Stimulated activated CD8-positive, alpha-beta memory T cell treated with anti-CD3 and anti-CD28 coated beads, Interleukin-7, amount 100 ng/mL, for 4 hours (primary cell): ENCODE data around the gene ZNF273.
A peak's percentile ranks its signal among the peaks of the same experiment; 100 is the strongest.

ENCODE experiments used
- DNase-seq, 2 donors: peaks; one replicate each; pipeline ENCODE4 v3.0.0-alpha.2; 2020; ENCODE audit warnings: low read depth in 2 of 2

The ZNF273 gene

DNA sequence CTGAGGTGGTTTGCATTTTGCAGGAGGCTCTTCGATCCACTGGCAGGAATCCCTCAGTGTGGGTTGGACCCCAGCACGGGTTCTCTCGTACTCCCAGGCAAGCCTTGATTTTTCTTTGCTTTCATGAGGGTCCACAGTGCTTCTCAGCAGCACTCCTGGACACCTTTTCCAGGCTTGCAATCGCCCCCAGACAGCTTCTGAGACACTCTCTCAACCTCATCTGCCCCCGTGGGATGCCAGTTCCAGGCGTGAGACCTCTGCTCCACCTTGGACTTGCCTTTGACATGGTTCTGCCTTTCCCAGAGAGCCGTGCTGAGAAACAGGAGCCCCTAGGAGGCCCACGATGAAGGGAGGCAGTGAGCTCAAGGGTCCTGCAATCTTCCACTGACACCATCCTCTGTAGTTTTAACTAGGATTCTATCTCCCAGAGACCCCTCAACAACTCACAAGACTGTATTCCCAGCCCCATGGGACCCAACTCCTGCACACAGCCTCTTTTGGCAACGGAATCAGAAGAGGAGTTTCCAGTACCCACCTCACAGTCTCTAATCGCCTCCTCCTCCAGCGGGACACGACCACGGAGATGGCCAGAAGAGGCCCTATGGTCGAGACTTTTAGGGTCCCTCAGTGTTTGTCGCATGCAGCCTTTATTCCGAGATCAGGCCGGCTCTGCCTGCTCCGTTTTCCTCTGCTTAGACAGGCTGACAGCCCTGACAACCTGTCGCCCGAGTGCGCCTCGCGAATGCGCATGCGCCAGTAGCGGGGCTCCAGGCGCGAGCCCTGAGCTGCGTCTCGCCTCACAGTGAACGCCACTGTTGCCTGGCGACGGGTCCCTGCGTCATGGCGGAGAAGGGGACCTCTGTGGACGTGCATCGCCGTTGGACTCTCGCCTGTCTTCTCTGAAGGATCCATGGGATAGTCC is 26.0 kb upstream of the ZNF273 start:
- peak; percentile 46 to 65 for DNase-seq

DNA sequence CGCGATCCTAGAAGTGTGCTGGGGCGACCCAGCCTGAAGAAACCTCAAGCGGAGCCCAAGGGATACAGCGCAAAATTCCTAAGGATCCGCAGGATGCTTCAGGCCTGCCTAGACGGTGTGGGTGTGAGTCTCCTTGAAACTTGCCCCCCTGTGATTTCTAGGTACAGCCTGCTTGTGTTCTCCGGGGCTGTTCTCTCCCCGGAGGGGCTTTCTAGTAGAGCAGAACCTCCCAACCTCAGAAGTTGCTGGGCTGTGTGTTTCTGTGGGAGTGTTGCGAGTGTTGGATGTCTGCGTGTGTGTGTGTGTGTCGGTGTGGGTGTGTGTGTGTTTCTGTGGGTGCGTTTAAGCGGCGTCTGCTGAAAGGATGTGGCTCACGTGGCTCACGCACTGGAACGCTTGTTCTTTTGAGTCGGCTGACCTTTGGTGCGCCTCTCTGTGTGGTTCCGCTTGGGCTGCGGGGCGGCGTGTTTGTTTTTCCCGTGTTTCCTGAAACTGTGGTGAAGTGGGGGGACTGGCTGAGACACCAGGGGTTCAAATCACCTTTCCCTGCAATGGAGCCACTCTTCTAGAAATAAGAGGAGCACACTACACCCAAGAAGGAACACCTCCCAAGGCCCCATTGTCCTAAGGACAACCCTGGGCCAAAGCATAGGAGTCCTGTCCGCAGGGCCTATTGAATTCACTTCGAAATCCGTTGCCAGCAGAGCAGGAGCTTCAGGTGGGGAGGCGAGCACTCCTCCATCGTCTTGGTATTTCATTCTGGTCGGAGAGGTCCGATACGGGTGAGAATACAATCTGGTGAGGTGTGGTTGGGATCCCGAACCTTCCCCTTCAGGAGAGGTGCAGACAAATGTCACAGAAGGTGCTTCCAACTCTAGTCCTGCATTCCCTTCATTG is 25.1 kb upstream of the ZNF273 start:
- DNase-seq = no peak

GRCh38 chr7:64878684-64879083 is 24.4 kb upstream of the ZNF273 start:
- DNase-seq = no peak

GRCh38 chr7:64879086-64879730 is 23.9 kb upstream of the ZNF273 start:
- DNase-seq = no peak

DNA sequence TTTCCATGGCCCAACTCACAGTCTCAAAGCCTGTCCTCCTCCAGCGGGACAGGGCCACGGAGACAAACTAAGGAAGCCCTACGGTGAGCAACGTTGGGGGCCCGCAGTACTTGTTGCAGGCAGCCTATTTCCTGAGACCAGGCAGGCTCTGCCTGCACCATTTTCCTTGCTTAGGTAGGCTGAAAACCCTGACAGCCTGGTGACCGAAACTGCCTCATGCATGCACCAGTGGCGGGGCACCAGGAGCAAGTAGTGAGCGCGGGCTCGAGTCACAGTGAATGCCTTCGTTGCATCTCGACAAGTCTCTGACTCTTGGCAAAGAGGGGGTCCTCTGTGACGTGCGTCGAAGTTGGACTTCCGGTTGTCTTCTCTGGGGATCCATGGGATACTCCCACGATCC is 23.3 kb upstream of the ZNF273 start:
- DNase-seq = no peak

GRCh38 chr7:64880322-64881297 is 22.5 kb upstream of the ZNF273 start:
- DNase-seq = no peak

- no peak for DNase-seq
These were observed 21.4 kb upstream of the ZNF273 start for GRCh38 chr7:64881461-64882287.

DNA sequence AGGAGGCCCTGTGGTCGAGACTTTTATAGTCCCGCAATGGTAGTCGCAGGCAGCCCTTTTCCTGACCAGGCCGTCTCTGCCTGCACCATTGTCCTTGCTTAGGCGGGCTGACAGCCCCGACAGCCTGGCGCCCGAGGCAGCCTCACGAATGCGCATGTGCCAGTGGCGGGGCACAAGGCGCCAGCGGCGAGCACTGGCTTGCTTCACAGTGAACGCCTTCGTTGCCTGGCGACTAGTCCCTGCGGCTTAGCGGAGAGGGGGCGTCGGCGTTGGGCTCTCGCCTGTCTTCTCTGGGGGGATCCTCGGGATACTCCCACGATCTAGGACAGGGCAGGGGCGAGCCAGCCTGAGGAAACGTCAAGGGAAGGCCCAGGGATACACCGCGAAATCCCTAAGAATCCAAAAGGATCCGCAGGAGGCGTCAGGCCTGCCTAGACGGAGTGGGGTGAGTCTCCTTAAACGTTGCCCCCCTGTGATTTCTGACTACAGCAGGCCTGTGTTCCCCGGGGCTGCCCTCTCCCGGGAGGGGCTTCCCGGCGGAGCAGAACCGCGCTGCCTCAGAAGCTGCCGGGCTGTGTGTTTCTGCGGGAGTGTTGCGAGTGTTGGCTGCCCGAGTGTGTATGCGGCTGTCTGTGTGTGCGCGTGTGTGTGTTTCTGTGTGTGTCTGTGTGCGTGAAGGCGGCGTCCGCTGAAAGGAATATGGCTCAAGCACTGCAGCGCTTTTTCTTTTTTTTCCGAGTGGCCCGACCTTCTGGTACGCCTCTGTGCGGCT is 20.5 kb upstream of the ZNF273 start:
- DNase-seq = no peak

DNA sequence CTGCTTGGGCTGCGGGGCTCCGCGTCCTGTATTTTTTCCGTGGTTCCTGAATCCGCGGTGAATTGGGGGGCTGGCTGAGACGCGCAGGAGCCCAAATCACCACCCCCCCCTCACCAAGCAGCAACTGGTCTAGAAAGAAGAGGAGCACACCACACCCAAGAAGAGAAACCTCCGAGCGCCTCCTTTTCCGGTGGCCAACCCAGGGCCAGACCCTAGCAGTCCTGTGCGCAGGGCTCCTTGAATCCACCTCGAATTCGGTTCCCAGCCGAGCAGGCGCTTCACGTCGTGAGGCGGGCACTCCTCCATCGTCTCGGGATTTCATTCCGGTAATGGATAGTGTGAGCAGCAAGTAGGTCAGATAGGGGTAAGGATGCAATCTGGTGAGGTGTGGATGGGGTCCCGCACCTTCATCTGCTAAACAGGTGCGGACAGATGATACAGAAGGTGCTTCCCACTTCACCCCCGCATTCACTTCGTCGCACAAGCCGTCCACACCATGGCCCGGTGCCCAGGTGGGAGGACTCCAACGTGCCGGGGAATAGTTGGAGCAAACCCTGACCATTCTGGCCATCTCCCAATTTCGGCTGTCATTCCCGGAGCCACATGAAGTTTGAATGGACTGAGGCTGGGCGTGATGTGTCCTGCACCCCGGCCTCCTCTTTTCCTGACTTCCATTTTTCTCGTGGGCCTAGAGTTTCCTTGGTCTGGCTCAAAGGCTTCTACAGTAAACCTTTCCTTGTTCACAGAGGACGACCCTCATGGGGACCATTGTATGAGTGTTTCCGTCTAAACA is 19.8 kb upstream of the ZNF273 start:
- DNase-seq = no peak

DNA sequence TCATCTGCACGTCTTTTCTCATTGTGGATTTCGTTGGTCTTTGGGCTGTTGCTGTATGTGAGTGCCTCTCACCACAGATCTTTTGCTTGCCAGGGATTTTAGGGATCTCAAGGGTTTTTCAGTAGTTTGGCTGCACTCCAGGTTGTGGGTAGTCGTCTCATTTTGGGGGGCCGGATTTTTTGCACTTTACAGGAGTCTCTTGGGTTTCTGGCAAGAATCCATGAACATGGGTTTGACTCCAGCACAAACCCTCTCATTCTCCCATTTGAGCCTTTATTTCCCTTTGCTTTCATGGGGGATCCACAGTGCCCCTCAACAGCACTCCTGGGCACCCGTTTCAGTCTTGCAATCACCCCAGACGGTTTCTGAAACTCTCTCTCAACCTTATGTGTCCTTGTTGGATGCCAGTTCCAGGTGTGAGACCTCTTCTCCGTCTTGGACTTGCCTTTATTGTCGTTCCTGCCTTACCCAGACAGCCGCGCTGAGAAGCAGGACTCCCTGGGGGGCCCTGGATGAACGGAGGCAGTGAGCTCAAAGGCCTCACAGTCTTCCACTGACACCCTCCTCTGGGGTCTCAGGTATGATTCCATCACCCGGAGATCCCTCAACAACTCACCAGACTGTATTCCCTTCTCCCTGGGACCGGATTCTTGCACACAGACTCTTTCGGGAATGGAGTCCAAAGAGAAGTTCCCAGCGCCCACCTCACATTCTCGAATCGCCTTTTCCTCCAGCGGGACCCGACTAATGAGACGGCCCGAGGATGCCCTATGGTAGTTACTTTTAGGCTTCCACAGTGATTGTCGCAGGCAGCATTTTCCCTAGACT is 18.8 kb upstream of the ZNF273 start:
- no peak for DNase-seq

GRCh38 chr7:64884913-64885370 is 18.1 kb upstream of the ZNF273 start:
- no peak for DNase-seq

DNA sequence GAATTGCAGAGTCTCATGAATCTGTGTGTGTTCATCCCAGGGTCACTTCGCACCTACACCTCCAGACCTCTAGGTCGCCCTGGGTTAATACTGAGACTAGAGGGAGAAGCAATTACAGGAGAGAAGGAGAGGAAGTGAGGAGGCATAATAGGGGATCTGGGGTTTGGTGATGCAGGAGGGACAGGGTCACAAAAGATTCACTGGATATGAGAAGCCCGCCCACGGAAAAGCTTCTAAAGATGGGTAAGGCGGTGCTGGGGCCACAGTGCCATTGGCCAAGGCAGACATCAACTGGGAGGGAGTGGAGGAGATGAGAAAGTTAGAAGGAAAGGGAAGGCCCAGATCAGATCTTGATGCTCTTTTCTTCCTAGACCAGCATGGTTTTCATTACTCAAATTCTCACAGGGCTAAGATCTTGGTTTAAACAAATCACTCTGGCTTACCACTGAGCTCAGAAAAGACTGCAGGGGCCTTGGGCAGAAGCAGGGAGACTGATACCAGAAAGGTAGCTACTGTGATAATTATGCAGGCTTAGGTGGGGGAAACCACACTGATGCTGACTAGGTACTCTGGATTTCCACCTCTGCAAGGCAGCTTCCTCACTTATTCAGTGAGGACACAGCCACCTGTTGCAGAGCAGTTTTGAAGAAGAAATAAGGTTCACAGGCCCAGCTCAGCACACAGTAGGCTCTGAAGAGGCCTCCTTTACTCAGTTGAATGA is 17.4 kb upstream of the ZNF273 start:
- no peak for DNase-seq

DNA sequence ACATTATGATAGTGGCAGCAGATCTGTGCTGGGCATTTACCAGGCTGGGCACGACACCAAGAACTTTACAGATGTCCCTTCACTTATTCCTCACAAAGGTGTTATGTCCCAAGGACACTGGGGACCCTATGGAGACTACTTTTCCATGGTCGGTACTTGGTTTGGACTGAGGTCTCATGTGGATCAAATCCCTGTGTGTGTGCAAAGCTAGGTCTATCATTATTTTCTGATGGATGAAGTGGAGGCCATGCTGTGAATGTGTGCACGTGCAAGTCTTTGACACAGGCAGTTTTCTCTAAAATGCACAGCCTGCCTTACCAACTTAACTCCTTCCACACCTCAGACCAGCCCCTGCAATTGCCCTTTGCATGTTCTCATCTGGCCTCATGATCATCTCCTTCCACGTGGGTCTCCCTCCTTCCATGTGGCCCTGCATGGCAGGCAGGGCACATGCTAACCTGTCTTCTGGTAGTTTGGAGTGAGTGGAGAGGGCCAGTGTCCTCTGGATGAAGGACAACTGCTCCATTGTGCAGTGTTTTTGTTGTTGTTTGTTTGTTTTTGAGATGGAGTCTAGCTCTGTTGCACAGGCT is 16.0 kb upstream of the ZNF273 start:
- DNase-seq = no peak

GRCh38 chr7:64887756-64888508 is 15.1 kb upstream of the ZNF273 start:
- DNase-seq = peak; percentile 16 to 26

GRCh38 chr7:64888561-64888900 is 14.5 kb upstream of the ZNF273 start:
- DNase-seq = no peak
